ENCODE results near the gene GNPNAT1. TPM values are rescaled to one million over a fixed set of nuclear protein-coding genes. Genes with fewer than 3 reads are reported as not detected.

Gene GNPNAT1
- total RNA-seq, 1 donor from 2014 or later, result 9.2 TPM

DNA sequence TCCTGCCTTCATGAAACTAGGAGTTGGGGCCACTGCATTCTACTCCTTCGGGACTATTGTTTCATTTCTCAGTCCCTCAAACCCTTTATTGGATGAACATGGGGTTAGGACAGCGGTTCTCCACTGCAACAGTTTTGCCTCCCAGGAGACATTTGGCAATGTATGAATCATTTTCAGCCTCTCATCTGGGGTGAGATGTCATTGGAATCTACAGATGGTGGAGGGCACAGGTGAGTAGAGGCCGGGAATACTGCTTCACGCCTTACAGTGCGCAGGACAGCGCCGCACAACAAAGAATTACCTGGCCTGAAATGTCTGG lies 649 bp upstream of the GNPNAT1 start:
- Mint-ChIP-seq H3K4me1 (ENCODE audit: low read depth, unreplicated experiment) (peaks cover 7% of the 10 kb centered on the region), H3K9me3 (ENCODE audit: unreplicated experiment) (peaks cover 12% of the 10 kb centered on the region), H3K36me3 (ENCODE audit: unreplicated experiment) (no peaks in the 10 kb centered on the region), H3K4me3 (ENCODE audit: unreplicated experiment) (peak overlapping the region; percentile 83), H3K27me3 (ENCODE audit: unreplicated experiment) (no peaks in the 10 kb centered on the region), H3K27ac (ENCODE audit: unreplicated experiment) (peak overlapping the region; percentile 88)
- DNase-seq, result no peak
- TF ChIP-seq, protein P1, sequence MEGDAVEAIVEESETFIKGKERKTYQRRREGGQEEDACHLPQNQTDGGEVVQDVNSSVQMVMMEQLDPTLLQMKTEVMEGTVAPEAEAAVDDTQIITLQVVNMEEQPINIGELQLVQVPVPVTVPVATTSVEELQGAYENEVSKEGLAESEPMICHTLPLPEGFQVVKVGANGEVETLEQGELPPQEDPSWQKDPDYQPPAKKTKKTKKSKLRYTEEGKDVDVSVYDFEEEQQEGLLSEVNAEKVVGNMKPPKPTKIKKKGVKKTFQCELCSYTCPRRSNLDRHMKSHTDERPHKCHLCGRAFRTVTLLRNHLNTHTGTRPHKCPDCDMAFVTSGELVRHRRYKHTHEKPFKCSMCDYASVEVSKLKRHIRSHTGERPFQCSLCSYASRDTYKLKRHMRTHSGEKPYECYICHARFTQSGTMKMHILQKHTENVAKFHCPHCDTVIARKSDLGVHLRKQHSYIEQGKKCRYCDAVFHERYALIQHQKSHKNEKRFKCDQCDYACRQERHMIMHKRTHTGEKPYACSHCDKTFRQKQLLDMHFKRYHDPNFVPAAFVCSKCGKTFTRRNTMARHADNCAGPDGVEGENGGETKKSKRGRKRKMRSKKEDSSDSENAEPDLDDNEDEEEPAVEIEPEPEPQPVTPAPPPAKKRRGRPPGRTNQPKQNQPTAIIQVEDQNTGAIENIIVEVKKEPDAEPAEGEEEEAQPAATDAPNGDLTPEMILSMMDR (IDR thresholded peaks at IDR 0.05; ENCODE audit: partially characterized antibody, unreplicated experiment), result no peak

GRCh38 chr14:52790756-52791222 lies 618 bp downstream of the GNPNAT1 start:
- DNase-seq, result no peak
- TF ChIP-seq, protein P1 (IDR thresholded peaks at IDR 0.05; ENCODE audit: partially characterized antibody, unreplicated experiment), result no peak
- Mint-ChIP-seq H3K27ac (ENCODE audit: unreplicated experiment) (peak overlapping the region; percentile 81), H3K36me3 (ENCODE audit: unreplicated experiment) (no peaks in the 10 kb centered on the region), H3K4me1 (ENCODE audit: low read depth, unreplicated experiment) (peaks cover 7% of the 10 kb centered on the region), H3K27me3 (ENCODE audit: unreplicated experiment) (no peaks in the 10 kb centered on the region), H3K4me3 (ENCODE audit: unreplicated experiment) (peak overlapping the region; percentile 96), H3K9me3 (ENCODE audit: unreplicated experiment) (peaks cover 12% of the 10 kb centered on the region)

DNA sequence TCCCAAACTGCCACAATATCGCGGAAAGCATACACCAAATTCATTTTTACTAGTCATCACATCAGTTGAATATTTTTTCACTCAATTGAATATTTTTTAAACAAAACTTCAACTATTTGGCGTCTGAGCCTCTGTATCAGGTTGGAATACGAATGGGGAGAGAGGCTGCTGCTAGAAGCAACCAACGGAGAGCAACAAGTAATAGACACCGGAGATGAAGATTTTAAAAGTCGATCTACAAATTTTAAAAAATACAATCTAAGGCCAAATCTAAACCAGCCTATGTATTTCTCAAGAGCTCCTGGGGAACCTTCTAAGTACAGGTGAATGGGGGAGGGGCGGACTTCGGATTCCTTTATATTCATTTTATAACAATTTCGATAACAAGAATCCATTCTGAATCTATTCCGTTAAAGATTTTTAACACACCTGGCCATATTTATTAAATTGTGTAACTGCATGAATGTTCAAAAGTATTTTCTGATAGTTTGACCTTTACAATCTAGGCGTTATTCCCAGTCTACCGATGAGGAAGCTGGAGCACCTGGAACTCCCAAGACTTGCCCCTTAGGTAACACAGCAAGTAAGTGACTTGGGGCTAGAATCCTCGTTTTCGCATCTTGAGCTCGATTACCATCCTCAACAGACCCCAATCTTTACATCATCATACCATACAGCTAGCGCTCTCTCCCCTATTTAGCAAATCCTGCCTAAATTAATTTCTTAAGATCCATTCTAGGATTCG lies 1.2 kb downstream of the GNPNAT1 start:
- TF ChIP-seq, protein P1 (IDR thresholded peaks at IDR 0.05; ENCODE audit: partially characterized antibody, unreplicated experiment), result no peak
- peaks cover 11% of the 10 kb centered on the region for H3K9me3 Mint-ChIP-seq (ENCODE audit: unreplicated experiment)
- peak overlapping the region; percentile 81 for H3K27ac Mint-ChIP-seq (ENCODE audit: unreplicated experiment)
- DNase-seq, result no peak
- H3K4me3 Mint-ChIP-seq (ENCODE audit: unreplicated experiment), result peak overlapping the region; percentile 96
- peaks cover 7% of the 10 kb centered on the region for H3K4me1 Mint-ChIP-seq (ENCODE audit: low read depth, unreplicated experiment)
- H3K27me3 Mint-ChIP-seq (ENCODE audit: unreplicated experiment), result no peaks in the 10 kb centered on the region
- no peaks in the 10 kb centered on the region for H3K36me3 Mint-ChIP-seq (ENCODE audit: unreplicated experiment)

GRCh38 chr14:52789118-52789517 lies 2.3 kb downstream of the GNPNAT1 start:
- TF ChIP-seq, protein P1 (IDR thresholded peaks at IDR 0.05; ENCODE audit: partially characterized antibody, unreplicated experiment), result no peak
- Mint-ChIP-seq H3K27me3 (ENCODE audit: unreplicated experiment) (no peaks in the 10 kb centered on the region), H3K36me3 (ENCODE audit: unreplicated experiment) (no peaks in the 10 kb centered on the region), H3K27ac (ENCODE audit: unreplicated experiment) (no peak overlapping the region), H3K4me3 (ENCODE audit: unreplicated experiment) (no peak overlapping the region), H3K9me3 (ENCODE audit: unreplicated experiment) (peaks cover 11% of the 10 kb centered on the region), H3K4me1 (ENCODE audit: low read depth, unreplicated experiment) (peaks cover 7% of the 10 kb centered on the region)
- DNase-seq, result no peak

DNA sequence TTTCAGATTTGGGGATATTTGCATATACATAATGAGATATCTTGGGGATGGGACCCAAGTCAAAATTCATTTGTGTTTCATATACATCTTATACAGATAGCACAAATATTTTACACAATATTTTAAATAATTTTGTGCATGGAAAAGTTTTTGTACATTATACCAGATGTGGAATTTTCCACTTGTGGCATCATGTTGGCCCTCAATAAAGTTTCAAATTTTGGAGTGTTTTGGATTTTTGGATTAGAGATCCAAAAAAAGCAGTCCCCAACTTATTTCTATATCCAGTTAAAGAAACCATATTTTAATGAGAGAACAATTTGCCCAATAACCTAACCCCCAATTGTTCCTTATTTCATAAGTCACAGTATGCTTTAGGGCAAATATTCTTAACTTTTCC lies 4.5 kb downstream of the GNPNAT1 start:
- peaks cover 8% of the 10 kb centered on the region for H3K9me3 Mint-ChIP-seq (ENCODE audit: unreplicated experiment)
- H3K4me1 Mint-ChIP-seq (ENCODE audit: low read depth, unreplicated experiment), result peaks cover 7% of the 10 kb centered on the region
- TF ChIP-seq, protein P1 (IDR thresholded peaks at IDR 0.05; ENCODE audit: partially characterized antibody, unreplicated experiment), result no peak
- H3K27me3 Mint-ChIP-seq (ENCODE audit: unreplicated experiment), result no peaks in the 10 kb centered on the region
- no peaks in the 10 kb centered on the region for H3K36me3 Mint-ChIP-seq (ENCODE audit: unreplicated experiment)
- no peak overlapping the region for H3K27ac Mint-ChIP-seq (ENCODE audit: unreplicated experiment)
- no peak for DNase-seq
- no peak overlapping the region for H3K4me3 Mint-ChIP-seq (ENCODE audit: unreplicated experiment)

Data from glutamatergic neuron (in vitro differentiated cells).